Measurements from ENCODE around the gene SPTBN4. TPM values are rescaled to one million over a fixed set of nuclear protein-coding genes. Genes with fewer than 3 reads are reported as not detected.

SPTBN4 gene
- total RNA-seq, 1 donor from 2014 or later: 0.41 TPM

DNA sequence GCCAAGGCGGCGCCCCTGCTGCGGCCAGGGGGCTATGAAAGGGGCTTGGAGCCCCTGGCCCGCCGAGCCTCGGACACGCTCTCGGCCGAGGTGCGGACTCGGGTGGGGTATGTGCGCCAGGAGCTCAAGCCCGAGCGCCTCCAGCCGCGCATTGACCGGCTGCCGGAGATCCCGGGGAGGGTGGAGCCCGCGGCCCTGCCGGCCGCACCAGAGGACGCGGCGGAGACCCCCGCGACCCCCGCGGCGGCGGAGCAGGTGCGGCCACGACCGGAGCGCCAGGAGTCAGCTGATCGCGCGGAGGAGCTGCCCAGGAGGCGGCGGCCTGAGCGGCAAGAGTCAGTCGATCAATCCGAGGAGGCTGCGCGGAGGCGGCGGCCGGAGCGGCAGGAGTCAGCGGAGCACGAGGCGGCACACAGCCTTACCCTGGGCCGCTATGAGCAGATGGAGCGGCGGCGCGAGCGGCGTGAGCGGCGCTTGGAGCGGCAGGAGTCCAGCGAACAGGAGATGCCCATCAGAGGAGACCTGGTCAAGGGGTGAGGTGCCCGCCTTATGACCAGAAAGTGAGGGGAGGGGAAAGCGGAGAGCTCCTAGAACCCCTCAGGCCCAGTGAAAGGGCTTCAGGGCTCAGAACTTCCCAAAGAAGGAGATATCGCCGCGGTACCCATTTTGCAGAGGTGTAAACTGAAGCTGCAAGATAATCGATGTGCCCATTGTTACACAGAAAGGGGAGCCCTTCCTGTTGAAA is 101.1 kb downstream of the SPTBN4 start:
- H3K27me3 Mint-ChIP-seq (ENCODE audit: low read depth, unreplicated experiment): peaks cover 39% of the 10 kb centered on the region
- DNase-seq (ENCODE audit: low read depth) (no peak), FAIRE-seq (no peak)
- Histone ChIP-seq H3K4me2 (ENCODE audit: low read length) (peak overlapping the region; percentile 81), H3K27me3 (ENCODE audit: insufficient read depth, low read length) (peaks cover 23% of the 10 kb centered on the region), H3K79me2 (ENCODE audit: insufficient read depth, low read length) (no peaks in the 10 kb centered on the region), H3K9ac (ENCODE audit: low read length) (no peak overlapping the region), H2AFZ (ENCODE audit: low read depth, low read length) (peak overlapping the region; percentile 69), H3K9me3 (ENCODE audit: insufficient read depth, low read depth, low read length) (no peaks in the 10 kb centered on the region), H3K4me3 (ENCODE audit: insufficient read depth, low read depth, low read length) (peak overlapping the region; percentile 37), H3K36me3 (ENCODE audit: insufficient read depth, low read length) (no peaks in the 10 kb centered on the region), H4K20me1 (ENCODE audit: insufficient read depth, low read length) (no peaks in the 10 kb centered on the region), H3K4me1 (ENCODE audit: insufficient read depth, low read length) (peaks cover 16% of the 10 kb centered on the region), H3K27ac (ENCODE audit: low read depth, low read length) (no peak overlapping the region)
- H3K4me3 Mint-ChIP-seq (ENCODE audit: unreplicated experiment): peak overlapping the region; percentile 27
- no peak overlapping the region for H3K27ac Mint-ChIP-seq (ENCODE audit: unreplicated experiment)
- H3K9me3 Mint-ChIP-seq (ENCODE audit: unreplicated experiment): peaks cover 6% of the 10 kb centered on the region
- TF ChIP-seq, protein P1, sequence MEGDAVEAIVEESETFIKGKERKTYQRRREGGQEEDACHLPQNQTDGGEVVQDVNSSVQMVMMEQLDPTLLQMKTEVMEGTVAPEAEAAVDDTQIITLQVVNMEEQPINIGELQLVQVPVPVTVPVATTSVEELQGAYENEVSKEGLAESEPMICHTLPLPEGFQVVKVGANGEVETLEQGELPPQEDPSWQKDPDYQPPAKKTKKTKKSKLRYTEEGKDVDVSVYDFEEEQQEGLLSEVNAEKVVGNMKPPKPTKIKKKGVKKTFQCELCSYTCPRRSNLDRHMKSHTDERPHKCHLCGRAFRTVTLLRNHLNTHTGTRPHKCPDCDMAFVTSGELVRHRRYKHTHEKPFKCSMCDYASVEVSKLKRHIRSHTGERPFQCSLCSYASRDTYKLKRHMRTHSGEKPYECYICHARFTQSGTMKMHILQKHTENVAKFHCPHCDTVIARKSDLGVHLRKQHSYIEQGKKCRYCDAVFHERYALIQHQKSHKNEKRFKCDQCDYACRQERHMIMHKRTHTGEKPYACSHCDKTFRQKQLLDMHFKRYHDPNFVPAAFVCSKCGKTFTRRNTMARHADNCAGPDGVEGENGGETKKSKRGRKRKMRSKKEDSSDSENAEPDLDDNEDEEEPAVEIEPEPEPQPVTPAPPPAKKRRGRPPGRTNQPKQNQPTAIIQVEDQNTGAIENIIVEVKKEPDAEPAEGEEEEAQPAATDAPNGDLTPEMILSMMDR (IDR thresholded peaks at IDR 0.05; ENCODE audit: insufficient read depth, low read depth, low read length): no peak
- peak; percentile 85 for TF ChIP-seq EZH2 (IDR thresholded peaks at IDR 0.05; ENCODE audit: insufficient read depth, low read length)
- H3K4me1 Mint-ChIP-seq (ENCODE audit: low read depth, unreplicated experiment): peaks cover 4% of the 10 kb centered on the region
- peaks cover 2% of the 10 kb centered on the region for H3K36me3 Mint-ChIP-seq (ENCODE audit: low read depth, unreplicated experiment)

DNA sequence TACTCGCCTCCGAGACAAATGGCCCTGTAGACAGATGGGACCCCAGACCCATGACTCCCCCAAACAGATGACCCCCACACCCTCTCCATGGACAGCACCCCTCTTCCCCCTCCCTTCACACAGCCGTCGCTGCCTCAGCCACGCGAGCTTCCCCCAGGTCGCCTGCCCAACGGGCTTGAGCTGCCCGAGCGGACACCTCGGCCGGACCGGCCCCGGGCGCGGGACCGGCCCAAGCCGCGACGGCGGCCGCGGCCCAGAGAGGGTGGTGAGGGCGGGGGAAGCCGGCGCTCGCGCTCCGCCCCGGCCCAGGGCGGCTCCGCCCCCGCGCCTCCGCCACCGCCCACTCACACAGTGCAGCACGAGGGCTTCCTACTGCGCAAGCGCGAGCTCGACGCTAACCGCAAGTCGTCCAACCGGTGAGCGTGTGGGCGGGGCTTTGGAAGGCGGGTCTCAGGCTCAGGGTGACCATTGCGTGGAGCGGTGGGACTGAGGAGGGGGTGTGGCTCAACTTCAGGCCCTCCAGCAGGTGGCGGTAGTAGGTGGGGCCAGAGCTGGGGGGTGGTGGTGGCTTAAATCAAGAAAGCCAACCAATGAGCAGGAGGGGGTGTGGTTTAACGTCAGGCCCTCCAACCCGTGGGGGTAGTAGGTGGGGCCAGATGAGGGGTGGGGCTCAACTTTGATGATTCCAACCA is 103.7 kb downstream of the SPTBN4 start:
- H3K4me2 ChIP-seq (ENCODE audit: low read length): peak overlapping the region; percentile 98
- Mint-ChIP-seq H3K27me3 (ENCODE audit: low read depth, unreplicated experiment) (peaks cover 28% of the 10 kb centered on the region), H3K9me3 (ENCODE audit: unreplicated experiment) (peaks cover 6% of the 10 kb centered on the region), H3K4me3 (ENCODE audit: unreplicated experiment) (peak overlapping the region; percentile 90), H3K4me1 (ENCODE audit: low read depth, unreplicated experiment) (peaks cover 4% of the 10 kb centered on the region), H3K27ac (ENCODE audit: unreplicated experiment) (peak overlapping the region; percentile 97), H3K36me3 (ENCODE audit: low read depth, unreplicated experiment) (peaks cover 2% of the 10 kb centered on the region)
- no peaks in the 10 kb centered on the region for H3K9me3 ChIP-seq (ENCODE audit: insufficient read depth, low read depth, low read length)
- TF ChIP-seq, protein P1 (IDR thresholded peaks at IDR 0.05; ENCODE audit: insufficient read depth, low read depth, low read length): peak; percentile 63
- no peak for TF ChIP-seq EZH2 (IDR thresholded peaks at IDR 0.05; ENCODE audit: insufficient read depth, low read length)
- peak; percentile 98 for DNase-seq (ENCODE audit: low read depth)
- H3K27ac ChIP-seq (ENCODE audit: low read depth, low read length): peak overlapping the region; percentile 93
- H3K79me2 ChIP-seq (ENCODE audit: insufficient read depth, low read length): no peaks in the 10 kb centered on the region
- H4K20me1 ChIP-seq (ENCODE audit: insufficient read depth, low read length): no peaks in the 10 kb centered on the region
- peaks cover 14% of the 10 kb centered on the region for H3K27me3 ChIP-seq (ENCODE audit: insufficient read depth, low read length)
- H3K4me1 ChIP-seq (ENCODE audit: insufficient read depth, low read length): peaks cover 16% of the 10 kb centered on the region
- FAIRE-seq: peak; percentile 73
- peak overlapping the region; percentile 85 for H2AFZ ChIP-seq (ENCODE audit: low read depth, low read length)
- peak overlapping the region; percentile 67 for H3K4me3 ChIP-seq (ENCODE audit: insufficient read depth, low read depth, low read length)
- peak overlapping the region; percentile 96 for H3K9ac ChIP-seq (ENCODE audit: low read length)
- no peaks in the 10 kb centered on the region for H3K36me3 ChIP-seq (ENCODE audit: insufficient read depth, low read length)

All from astrocyte (in vitro differentiated cells and primary cell).